Colon (tissue), 2 donors: ENCODE data around the gene CFAP45.

Experiments used
- FAIRE-seq: peaks from 2 replicates; lab custom pipeline; 2012; peaks lifted over from hg19 to GRCh38; lab: Jason Lieb, UNC
- donor health status: control.
- donor health status: control.

Gene CFAP45

GRCh38 chr1:159851407-159851806, 48.6 kb downstream of the CFAP45 start:
- FAIRE-seq, result no peak

DNA sequence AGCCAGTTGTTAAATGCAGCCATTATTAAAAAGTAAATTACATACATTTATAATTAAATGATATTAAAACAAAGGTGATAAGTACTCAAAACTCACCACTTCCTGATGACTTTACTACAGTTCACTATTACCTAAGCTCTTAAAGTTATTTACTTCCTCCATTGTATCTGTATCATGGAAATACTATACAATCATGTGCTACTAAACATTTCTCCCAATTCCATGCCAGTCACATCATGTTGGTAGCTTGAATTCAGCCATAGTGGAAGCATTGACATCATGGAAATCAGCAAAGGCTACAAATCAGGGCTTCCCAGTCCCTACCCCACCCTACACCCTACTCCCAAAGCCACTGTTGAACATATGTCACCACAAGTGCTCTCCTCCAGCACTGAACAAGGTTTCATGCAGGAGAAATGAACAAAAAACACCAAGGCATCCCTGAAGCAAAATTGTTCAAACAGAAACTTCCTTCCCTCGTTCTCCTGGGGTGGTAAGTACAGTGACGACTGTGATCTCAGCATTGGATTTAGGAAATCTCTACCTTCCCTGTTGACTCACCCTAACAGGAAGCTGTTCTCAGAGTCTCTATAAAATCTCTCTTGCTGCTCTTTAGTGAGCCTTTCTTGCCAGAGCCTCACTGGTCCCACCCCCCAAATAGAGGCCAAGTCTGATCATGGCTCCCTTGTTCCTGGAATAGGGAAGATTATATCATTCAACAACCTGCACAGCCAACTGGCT, 50.2 kb downstream of the CFAP45 start:
- FAIRE-seq, result no peak

DNA sequence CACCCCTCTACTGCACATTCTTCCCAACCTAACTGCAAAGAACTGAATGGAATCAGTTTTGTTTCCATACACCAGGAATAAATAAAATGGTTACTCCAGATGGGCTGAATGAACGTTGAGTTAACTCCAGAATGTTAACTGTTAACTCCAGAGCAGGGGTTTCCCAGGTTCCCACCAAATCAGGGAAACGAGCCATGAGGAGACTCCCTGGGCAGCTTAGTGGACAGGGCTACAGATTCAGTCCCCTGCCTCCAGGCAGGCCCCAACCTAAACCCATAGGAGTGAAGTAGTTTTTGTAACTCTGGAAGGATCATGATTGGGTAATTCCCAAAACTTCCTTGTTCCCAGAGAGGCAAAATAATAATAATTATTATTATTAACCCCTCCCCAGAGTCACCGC, 51.6 kb downstream of the CFAP45 start:
- FAIRE-seq, result no peak

DNA sequence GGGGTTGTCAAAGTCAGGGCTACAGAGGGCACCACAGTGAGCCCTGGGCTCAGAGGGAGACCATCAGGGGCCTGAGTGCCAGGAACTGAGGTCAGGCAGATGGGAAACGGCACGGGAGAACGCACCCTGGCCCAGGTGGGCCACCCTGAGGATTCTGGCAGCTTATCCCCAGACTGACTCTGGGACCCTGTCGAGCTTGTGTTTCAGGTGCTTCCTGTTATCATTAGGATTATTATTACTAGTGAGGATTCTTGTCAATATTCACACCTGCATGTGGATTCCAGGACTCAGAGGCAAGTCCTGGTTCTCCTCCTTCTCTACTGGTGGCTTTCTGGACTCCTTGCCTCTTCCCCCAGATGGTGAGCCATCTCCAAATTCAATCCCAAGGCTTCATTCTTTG, 52.7 kb downstream of the CFAP45 start:
- FAIRE-seq, result no peak

- FAIRE-seq, result no peak
Measured at GRCh38 chr1:159845751-159846629, 54.0 kb downstream of the CFAP45 start.

DNA sequence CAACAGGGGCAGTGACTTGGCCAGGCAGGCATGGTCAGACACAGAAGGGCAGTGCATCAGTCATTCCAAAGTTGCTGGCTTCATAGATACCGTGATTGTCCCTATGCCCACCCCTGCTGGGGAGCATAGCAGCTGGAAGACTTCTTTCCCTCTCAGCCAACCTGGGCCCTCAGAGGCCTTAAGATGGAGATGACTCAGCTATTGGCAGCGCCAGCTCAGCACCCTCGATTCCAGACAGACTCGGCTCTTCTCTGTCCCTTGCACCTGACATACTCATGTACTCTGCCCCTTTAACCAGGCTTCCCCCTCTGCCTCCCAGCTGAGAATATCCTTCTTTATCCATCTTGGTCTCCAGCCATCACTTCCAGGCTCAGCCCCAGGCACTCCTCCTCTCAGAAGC, 56.5 kb downstream of the CFAP45 start:
- FAIRE-seq, result no peak

GRCh38 chr1:159841749-159842148, 58.2 kb downstream of the CFAP45 start:
- no peak for FAIRE-seq

DNA sequence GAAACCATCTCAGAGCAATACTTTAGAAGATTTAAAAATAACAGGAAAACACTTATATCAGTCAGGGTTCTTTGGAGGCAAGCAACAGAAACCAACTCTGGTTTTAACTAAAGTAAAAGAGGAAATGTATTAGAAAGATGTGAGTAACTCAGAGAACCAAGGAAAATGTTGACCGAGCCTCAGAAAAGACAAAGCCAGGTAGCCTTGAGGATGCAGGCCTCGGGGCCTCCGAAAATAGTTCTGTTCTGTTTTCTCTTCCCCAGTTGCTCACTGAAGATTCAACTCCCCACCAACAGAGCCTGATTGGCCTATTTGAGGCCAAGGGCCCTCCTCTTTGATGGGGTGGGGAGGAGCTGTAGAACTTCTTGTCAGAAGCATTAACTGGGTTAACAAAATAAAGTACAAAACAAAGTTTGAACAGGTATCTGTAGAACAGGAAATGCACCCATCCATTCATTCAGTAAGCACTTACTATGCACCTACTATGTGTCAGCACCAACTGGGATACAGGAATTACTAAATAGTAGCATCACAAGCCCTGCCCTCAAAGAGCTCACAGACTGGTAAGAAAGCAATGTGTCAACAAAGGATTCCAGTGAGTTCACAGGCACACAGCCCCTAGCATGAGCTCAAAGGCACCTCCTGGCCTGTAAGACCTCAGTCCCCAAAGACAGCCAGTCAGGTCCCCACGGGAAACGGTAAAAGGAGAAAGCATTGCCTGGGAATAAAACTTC, 60.7 kb downstream of the CFAP45 start:
- FAIRE-seq, result no peak

DNA sequence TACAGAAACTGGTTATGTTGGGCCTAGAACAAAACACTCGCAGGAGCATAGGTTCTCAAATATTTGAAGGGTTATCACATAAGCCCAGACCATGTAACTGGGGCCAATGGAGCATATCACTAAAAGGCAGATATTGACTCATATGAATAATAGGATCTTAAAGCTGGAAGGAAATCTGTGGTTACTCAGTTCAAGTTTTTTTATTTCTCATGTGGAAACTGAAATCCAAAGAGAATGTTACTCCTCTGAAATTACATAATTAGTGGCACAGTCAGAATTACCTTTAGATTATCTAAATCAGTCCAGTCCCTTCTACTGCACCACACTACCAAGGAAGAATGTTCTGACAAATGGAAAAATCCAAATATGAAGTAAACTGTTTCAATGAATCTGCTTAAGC, 61.2 kb downstream of the CFAP45 start:
- no peak for FAIRE-seq

- no peak for FAIRE-seq
Measured at GRCh38 chr1:159835862-159836525, 64.0 kb downstream of the CFAP45 start.

- FAIRE-seq, result no peak
Measured at GRCh38 chr1:159835356-159835755, 64.6 kb downstream of the CFAP45 start.

- no peak for FAIRE-seq
Measured at GRCh38 chr1:159832309-159832708, 67.7 kb downstream of the CFAP45 start.

DNA sequence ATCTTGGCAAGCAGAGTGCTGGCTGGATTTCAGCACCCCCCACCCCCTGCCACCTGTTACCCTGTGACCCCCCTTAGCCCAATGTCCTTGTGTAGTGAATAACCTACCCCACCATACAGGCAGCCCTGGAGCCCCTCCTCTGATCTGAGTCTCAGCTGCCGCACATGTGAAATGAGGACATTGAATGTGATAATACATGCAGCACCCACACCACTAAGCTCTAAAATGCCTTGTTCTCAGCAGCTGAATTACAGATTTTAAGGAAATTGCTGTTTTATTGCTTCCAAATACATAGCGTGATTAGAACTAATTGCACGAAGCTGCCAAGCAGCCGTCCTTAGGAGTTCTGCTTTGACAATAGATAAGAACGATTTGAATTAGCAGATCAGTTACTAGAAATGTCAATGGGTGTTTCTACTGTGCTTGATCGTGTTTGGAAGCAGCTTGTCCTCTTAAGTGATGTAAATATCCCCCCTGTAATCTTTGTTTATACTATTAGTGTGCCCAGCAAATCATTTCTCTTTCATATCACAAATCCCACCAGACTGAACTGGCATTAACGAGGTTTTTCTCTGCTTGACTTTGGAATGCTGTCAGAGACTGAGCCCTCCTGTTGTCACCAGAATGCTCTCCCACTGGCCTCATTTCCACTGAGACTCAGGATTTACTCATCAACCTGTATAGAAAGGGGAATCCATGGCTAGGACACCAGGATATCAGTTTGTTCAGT, 68.4 kb downstream of the CFAP45 start:
- no peak for FAIRE-seq

- no peak for FAIRE-seq
Measured at GRCh38 chr1:159830722-159831121, 69.2 kb downstream of the CFAP45 start.

DNA sequence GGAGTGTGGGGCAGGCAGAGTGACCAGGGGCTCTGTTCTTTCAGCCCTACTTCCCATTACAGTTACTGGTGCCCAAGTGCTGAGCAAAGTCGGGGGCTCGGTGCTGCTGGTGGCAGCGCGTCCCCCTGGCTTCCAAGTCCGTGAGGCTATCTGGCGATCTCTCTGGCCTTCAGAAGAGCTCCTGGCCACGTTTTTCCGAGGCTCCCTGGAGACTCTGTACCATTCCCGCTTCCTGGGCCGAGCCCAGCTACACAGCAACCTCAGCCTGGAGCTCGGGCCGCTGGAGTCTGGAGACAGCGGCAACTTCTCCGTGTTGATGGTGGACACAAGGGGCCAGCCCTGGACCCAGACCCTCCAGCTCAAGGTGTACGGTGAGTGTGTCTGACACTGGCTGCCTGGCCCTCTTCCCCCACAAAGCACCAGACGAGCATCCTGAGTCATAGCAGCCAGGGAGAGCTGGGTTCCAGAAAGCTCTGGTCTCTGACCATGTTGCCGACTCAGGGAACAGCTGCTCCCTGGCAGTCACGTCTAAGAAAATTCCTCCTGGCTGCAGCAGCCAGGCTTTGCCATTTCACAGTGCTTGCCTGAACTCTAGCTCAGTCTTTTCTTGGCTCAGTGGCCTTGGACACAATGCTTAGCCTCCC, 70.0 kb downstream of the CFAP45 start:
- no peak for FAIRE-seq

DNA sequence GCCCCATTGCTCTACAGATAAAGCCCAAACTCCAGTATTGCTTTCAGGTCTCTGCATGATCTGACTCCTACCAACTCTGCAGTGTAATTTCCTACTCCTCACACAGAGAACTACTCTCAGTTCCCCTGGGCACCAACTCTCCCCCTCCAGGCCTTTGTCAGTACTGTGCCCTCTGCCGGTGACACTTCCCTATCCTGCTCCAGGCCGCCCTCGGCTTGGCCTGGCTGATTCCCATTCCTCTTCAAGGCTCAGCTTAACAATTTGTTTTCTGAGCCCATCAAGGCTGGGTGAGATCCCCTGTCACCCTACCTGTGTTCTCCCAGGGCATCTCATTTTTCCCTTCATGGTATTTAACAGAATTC, 70.7 kb downstream of the CFAP45 start:
- FAIRE-seq, result no peak

- FAIRE-seq, result no peak
Measured at GRCh38 chr1:159828581-159829272, 71.2 kb downstream of the CFAP45 start.

DNA sequence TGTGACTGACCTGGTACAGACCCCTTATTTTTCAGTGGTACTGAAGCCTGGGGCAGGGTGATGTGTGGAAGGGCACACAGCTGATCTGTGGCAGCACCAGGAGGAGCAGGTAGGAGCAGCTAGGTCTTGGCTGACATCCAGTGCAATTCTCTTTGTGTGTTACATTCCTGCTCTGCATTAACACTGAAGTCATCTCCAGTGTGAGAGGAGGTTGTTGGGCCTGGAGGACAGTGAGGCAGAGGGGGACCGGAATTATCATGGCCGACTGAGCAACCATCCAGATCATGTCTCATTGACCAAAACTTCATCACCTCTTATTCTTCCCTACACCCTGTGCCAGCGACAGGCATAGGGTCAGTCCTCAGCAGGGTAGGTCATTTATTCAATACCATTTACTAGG, 71.8 kb downstream of the CFAP45 start:
- FAIRE-seq, result no peak

DNA sequence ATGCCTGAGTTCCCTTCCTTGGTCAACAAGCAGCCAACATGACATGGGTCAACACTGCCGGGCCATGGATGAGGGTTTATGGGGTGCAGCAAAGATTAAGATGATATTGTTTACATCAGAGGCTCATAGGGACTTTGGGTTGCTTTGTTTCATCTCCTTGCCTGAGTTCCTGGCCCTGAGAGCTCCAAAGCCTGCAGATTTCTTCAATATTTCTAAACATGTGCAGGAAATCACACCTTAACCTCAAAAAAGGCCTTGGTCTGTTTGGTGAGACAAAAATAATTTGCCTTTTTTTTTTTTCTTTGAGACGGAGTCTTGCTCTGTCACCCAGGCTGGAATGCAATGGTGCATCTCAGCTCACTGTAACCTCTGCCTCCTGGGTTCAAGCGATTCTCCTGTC, 72.4 kb downstream of the CFAP45 start:
- no peak for FAIRE-seq

GRCh38 chr1:159827102-159827490, 72.9 kb downstream of the CFAP45 start:
- FAIRE-seq, result no peak
